HCT116 (cell line): ENCODE results near the gene ROCK1. TPM values are rescaled to one million over a fixed set of nuclear protein-coding genes. Genes with fewer than 3 reads are reported as not detected.

Source experiments
- ATAC-seq: fragments of 200-7000 bp; cut with Tn5 transposase; 2 replicates; pipeline ENCODE4 v1.9.1; 2020; ENCODE audit warnings: mild to moderate bottlenecking, moderate library complexity
- BruUV-seq: library from RNA; stranded (reverse); fragments of 400-500 nt; replicated peaks from 2 replicates; lab custom pipeline; 2021; lab: Mats Ljungman, UMichigan
- CTCF ChIA-PET: fragments of 300-600 bp; sonication (Branson Sonifier 250); formaldehyde crosslinking; loops from one replicate; lab custom pipeline; 2021; ENCODE audit warnings: antibody characterized with exemption; lab: Charles Lee
- POLR2A ChIA-PET: fragments of 300-600, 350-600 bp; sonication (Branson Sonifier 250); formaldehyde crosslinking; loops from one replicate; lab custom pipeline; 2021; ENCODE audit warnings: antibody characterized with exemption; lab: Charles Lee
- RAD21 ChIA-PET, 2 experiments: fragments of 300-600 bp; sonication (Branson Sonifier 250); formaldehyde crosslinking; loops; one replicate each; lab custom pipeline; 2023; ENCODE audit warnings: low total read pairs in 2 of 2; ENCODE audit not compliant: uncharacterized antibody in 2 of 2, unreplicated experiment in 2 of 2, low non-redundant PET in 1 of 2; lab: Charles Lee
- DNase-seq: peaks from one replicate; pipeline ENCODE4 v3.0.0-alpha.2; 2010; ENCODE audit warnings: low read depth, low spot score
- H2AFZ ChIP-seq: fragments of 200-600 bp; shearing (Covaris generic), sonication (generic); 2 replicates; pipeline ENCODE4 v1.6.1; 2017; ENCODE audit warnings: low read depth, mixed run types, mixed read lengths, antibody characterized with exemption, low read length; ENCODE audit not compliant: poor library complexity, severe bottlenecking
- H3K27ac ChIP-seq: 2 replicates; pipeline ENCODE4 v1.5.1; 2012; ENCODE audit warnings: low read depth, low read length
- H3K27me3 ChIP-seq: fragments of 200-600 bp; sonication (generic); 2 replicates; pipeline ENCODE4 v1.6.1; 2016; ENCODE audit warnings: mixed run types, low read length, mixed read lengths; ENCODE audit not compliant: insufficient read depth
- H3K36me3 ChIP-seq, 2 experiments: fragments of 200-500 bp in 1 of 2; fragments of 200-600 bp in 1 of 2; sonication (Bioruptor generic) in 1 of 2; sonication (generic) in 1 of 2; 2 replicates each; pipeline versions ENCODE4 v1.5.1 to v1.6.1; 2014 to 2016; ENCODE audit warnings: low read length in 2 of 2, inconsistent platforms in 1 of 2, mixed read lengths in 1 of 2, mixed run types in 1 of 2; ENCODE audit not compliant: insufficient read depth in 2 of 2, control insufficient read depth in 1 of 2
- H3K4me1 ChIP-seq, 2 experiments: fragments of 200-600 bp in 1 of 2; sonication (generic) in 1 of 2; 2 replicates each; pipeline versions ENCODE4 v1.5.1 to v1.6.1; 2012 to 2017; ENCODE audit warnings: low read length in 2 of 2, inconsistent platforms in 1 of 2, mild to moderate bottlenecking in 1 of 2, mixed read lengths in 1 of 2, mixed run types in 1 of 2, moderate library complexity in 1 of 2; ENCODE audit not compliant: insufficient read depth in 2 of 2, control insufficient read depth in 1 of 2
- H3K4me2 ChIP-seq: fragments of 200-600 bp; sonication (generic); 2 replicates; pipeline ENCODE4 v1.6.1; 2017; ENCODE audit warnings: mixed run types, low read length, mixed read lengths
- H3K4me3 ChIP-seq, 2 experiments: fragments of 200-600 bp in 1 of 2; sonication (generic) in 1 of 2; replicated peaks in 1 of 2; 2 replicates each; pipeline ENCODE4 v1.5.1; 2011 to 2016; ENCODE audit warnings: low read length in 2 of 2, control low read depth in 1 of 2, low read depth in 1 of 2, mild to moderate bottlenecking in 1 of 2, mixed read lengths in 1 of 2, mixed run types in 1 of 2
- H3K79me2 ChIP-seq: fragments of 200-600 bp; sonication (generic); 2 replicates; pipeline ENCODE4 v1.6.1; 2017; ENCODE audit warnings: mild to moderate bottlenecking, mixed run types, low read length, moderate library complexity, mixed read lengths; ENCODE audit not compliant: insufficient read depth
- H3K9ac ChIP-seq: fragments of 200-600 bp; sonication (generic); 2 replicates; pipeline ENCODE4 v1.6.1; 2016; ENCODE audit warnings: low read length, mixed read lengths
- H3K9me2 ChIP-seq: fragments of 200-600 bp; sonication (generic), shearing (Covaris generic); 2 replicates; pipeline ENCODE4 v1.6.1; 2017; ENCODE audit warnings: mixed run types, mild to moderate bottlenecking, moderate library complexity; ENCODE audit not compliant: insufficient read depth
- H3K9me3 ChIP-seq, 2 experiments: fragments of 200-500 bp in 1 of 2; fragments of 200-600 bp in 1 of 2; sonication (Bioruptor generic) in 1 of 2; sonication (generic) in 1 of 2; 2 replicates each; pipeline ENCODE4 v1.6.1; 2014 to 2017; ENCODE audit warnings: low read length in 2 of 2, mixed read lengths in 2 of 2, inconsistent platforms in 1 of 2, low read depth in 1 of 2, mild to moderate bottlenecking in 1 of 2, mixed run types in 1 of 2, moderate library complexity in 1 of 2; ENCODE audit not compliant: control insufficient read depth in 1 of 2, insufficient read depth in 1 of 2
- H4K20me1 ChIP-seq: fragments of 200-600 bp; sonication (generic), shearing (Covaris generic); 2 replicates; pipeline ENCODE4 v1.6.1; 2017; ENCODE audit warnings: mixed run types, mild to moderate bottlenecking, moderate library complexity; ENCODE audit not compliant: insufficient read depth
- ATF3 ChIP-seq: IDR thresholded peaks from 2 replicates; pipeline ENCODE4 v1.6.1; 2012
- CBX3 ChIP-seq: IDR thresholded peaks from 2 replicates; pipeline ENCODE4 v1.6.1; 2012; ENCODE audit warnings: low read depth
- CEBPB ChIP-seq: IDR thresholded peaks from 2 replicates; pipeline ENCODE4 v1.6.1; 2012; ENCODE audit warnings: low read depth
- EZH2 ChIP-seq: fragments of 200-600 bp; sonication (generic); IDR thresholded peaks from 2 replicates; pipeline ENCODE4 v1.6.1; 2017; ENCODE audit warnings: antibody characterized with exemption, mixed run types
- EZH2phosphoT487 ChIP-seq: fragments of 200-600 bp; IDR thresholded peaks from 2 replicates; pipeline ENCODE4 v1.6.1; 2018; ENCODE audit warnings: antibody characterized with exemption, borderline replicate concordance
- FOSL1 ChIP-seq: IDR thresholded peaks from 2 replicates; pipeline ENCODE4 v1.6.1; 2012; ENCODE audit warnings: low read depth
- JUND ChIP-seq: IDR thresholded peaks from 2 replicates; pipeline ENCODE4 v1.6.1; 2012
- POLR2AphosphoS5 ChIP-seq: IDR thresholded peaks from 2 replicates; pipeline ENCODE4 v1.6.1; 2011; ENCODE audit warnings: mild to moderate bottlenecking, low read depth, low read length, moderate library complexity
- RAD21 ChIP-seq: IDR thresholded peaks from 2 replicates; pipeline ENCODE4 v1.6.1; 2012; ENCODE audit warnings: low read depth, mild to moderate bottlenecking
- REST ChIP-seq: IDR thresholded peaks from 2 replicates; pipeline ENCODE4 v1.6.1; 2012; ENCODE audit warnings: low read depth
- SIN3A ChIP-seq: IDR thresholded peaks from 2 replicates; pipeline ENCODE4 v1.6.1; 2012; ENCODE audit warnings: low read depth
- SP1 ChIP-seq: IDR thresholded peaks from 2 replicates; pipeline ENCODE4 v1.6.1; 2012; ENCODE audit warnings: low read depth
- SRF ChIP-seq: IDR thresholded peaks from 2 replicates; pipeline ENCODE4 v1.6.1; 2012; ENCODE audit warnings: low read depth
- TCF7L2 ChIP-seq: IDR thresholded peaks from 2 replicates; pipeline ENCODE4 v1.7.0; 2011; ENCODE audit warnings: borderline replicate concordance, inconsistent platforms; ENCODE audit not compliant: insufficient read depth, insufficient read length; ENCODE audit errors: extremely low read depth
- YY1 ChIP-seq: IDR thresholded peaks from 2 replicates; pipeline ENCODE4 v1.6.1; 2011; ENCODE audit warnings: low read length, low read depth, moderate library complexity, mild to moderate bottlenecking; ENCODE audit not compliant: insufficient replicate concordance; ENCODE audit errors: extremely low read depth
- ZNF274 ChIP-seq: fragments of 200-500 bp; sonication (Bioruptor generic); IDR thresholded peaks from 2 replicates; pipeline ENCODE4 v1.6.1; 2014; ENCODE audit warnings: mild to moderate bottlenecking, low read depth, low read length, inconsistent platforms
- intact Hi-C: fragments of 100-400 bp; cut with micrococcal nuclease; formaldehyde crosslinking; loops from 2 replicates; pipeline ENCODE4 v1.10.0; 2022
- total RNA-seq: library from RNA; stranded (reverse); gene quantifications from one replicate; pipeline ENCODE4 v1.2.1, GENCODE V29; 2021; ENCODE audit not compliant: unreplicated experiment

ROCK1 gene
- total RNA-seq, 1 experiment from 2014 or later = 38.1 TPM

- H3K9me3 ChIP-seq = no peaks in the 10 kb centered on the region
- CTCF ChIA-PET = no interaction called here
- intact Hi-C loops = loop anchor here (5.0 kb wide), 1 partner anchor 49 kb away; no protein-coding TSS in a partner anchor
- peaks cover 4% of the 10 kb centered on the region; the same call in 1 of the 2 replicates for H4K20me1 ChIP-seq
- no peak overlapping the region for H3K4me3 ChIP-seq
- no peaks in the 10 kb centered on the region for H3K9me2 ChIP-seq
- no peak overlapping the region for H3K4me2 ChIP-seq
- no peak overlapping the region for H3K9ac ChIP-seq
- DNase-seq (no peak), ATAC-seq (no peak)
- H3K27ac ChIP-seq = no peak overlapping the region
- H3K79me2 ChIP-seq = no peaks in the 10 kb centered on the region
- peaks cover 0 to 7% of the 10 kb centered on the region in 2 experiments; a peak in 2 of 4 replicates for H3K36me3 ChIP-seq
- POLR2A ChIA-PET = no interaction called here
- no peak overlapping the region for H2AFZ ChIP-seq
- BruUV-seq = no TSS peak
- TF ChIP-seq SP1 (no peak), ATF3 (no peak), TCF7L2 (no peak), EZH2phosphoT487 (no peak), RAD21 (no peak), CEBPB (no peak), YY1 (no peak), ZNF274 (no peak)
- RAD21 ChIA-PET = no interaction called here
- no peaks in the 10 kb centered on the region for H3K27me3 ChIP-seq
- H3K4me1 ChIP-seq = no peaks in the 10 kb centered on the region
These were observed 122.9 kb downstream of the ROCK1 start for GRCh38 chr18:20988726-20989125.

DNA sequence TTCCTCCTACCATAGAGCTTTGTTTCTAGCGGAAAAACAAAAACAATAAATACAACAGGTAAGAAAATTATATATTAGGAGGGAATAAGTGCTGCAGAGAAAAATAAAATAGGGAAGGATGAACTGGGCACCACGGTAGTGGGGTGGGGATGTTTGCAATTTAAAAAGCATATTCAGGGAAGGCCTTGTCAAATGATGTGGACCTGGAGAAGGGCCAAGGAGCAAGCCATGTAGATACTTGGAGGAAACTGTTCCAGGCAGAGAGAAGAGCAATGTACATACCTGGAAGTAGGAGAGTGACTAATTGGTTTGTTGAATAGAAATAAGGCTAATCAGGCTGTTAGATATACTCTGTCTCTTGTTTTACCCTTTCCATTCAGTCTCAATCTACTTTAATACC, 136.5 kb downstream of the ROCK1 start:
- ATAC-seq = no peak
- no peak overlapping the region for H3K27ac ChIP-seq
- RAD21 ChIA-PET = no interaction called here
- peaks cover 0 to 9% of the 10 kb centered on the region in 2 experiments; a peak in 2 of 4 replicates for H3K4me1 ChIP-seq
- POLR2A ChIA-PET = no interaction called here
- H3K9me3 ChIP-seq = no peaks in the 10 kb centered on the region
- H3K27me3 ChIP-seq = no peaks in the 10 kb centered on the region
- H4K20me1 ChIP-seq = no peaks in the 10 kb centered on the region
- H3K9me2 ChIP-seq = no peaks in the 10 kb centered on the region
- no peak for DNase-seq
- H3K36me3 ChIP-seq = peaks cover 7 to 13% of the 10 kb centered on the region in 2 experiments; a peak in 3 of 4 replicates
- no peaks in the 10 kb centered on the region for H3K79me2 ChIP-seq
- H3K4me3 ChIP-seq = no peak overlapping the region
- H3K4me2 ChIP-seq = no peak overlapping the region
- no TSS peak for BruUV-seq
- intact Hi-C loops = loop anchor here (5.0 to 10.0 kb wide), 3 partner anchors 50 to 202 kb away; partner anchors contain the start of gene ROCK1
- CTCF ChIA-PET = no interaction called here
- no peak overlapping the region for H3K9ac ChIP-seq
- H2AFZ ChIP-seq = no peak overlapping the region
- TF ChIP-seq REST (no peak), RAD21 (no peak), EZH2 (no peak), JUND (no peak), CBX3 (no peak), CEBPB (no peak), SIN3A (no peak), SRF (no peak), FOSL1 (no peak), POLR2AphosphoS5 (no peak)
